CD14-positive monocyte (primary cell): Measurements from ENCODE around the gene LDAH. TPM values are rescaled to one million over a fixed set of nuclear protein-coding genes. Genes with fewer than 3 reads are reported as not detected.

Experiments
- DNase-seq, 3 donors: peaks; one replicate each; pipeline ENCODE4 v3.0.0-alpha.2; 2011 to 2022
- H2AFZ ChIP-seq: 2 replicates; pipeline ENCODE4 v1.6.0; 2012; ENCODE audit warnings: mild to moderate bottlenecking, low read depth, low read length, inconsistent platforms; ENCODE audit not compliant: insufficient read depth, poor library complexity, severe bottlenecking
- H3K27ac ChIP-seq, 2 donors: 1 replicate in 1 of 2; 2 replicates in 1 of 2; pipeline ENCODE4 v1.5.1; 2012 to 2013; ENCODE audit warnings: low read length in 2 of 2, control low read depth in 1 of 2, inconsistent platforms in 1 of 2, low read depth in 1 of 2, mild to moderate bottlenecking in 1 of 2
- H3K27me3 ChIP-seq, 2 donors: one replicate each; pipeline versions ENCODE4 v1.6.0 to v1.6.1; 2011 to 2013; ENCODE audit warnings: low read length in 2 of 2; ENCODE audit not compliant: control insufficient read depth in 2 of 2, insufficient read depth in 2 of 2
- H3K36me3 ChIP-seq, 2 donors: replicated peaks in 1 of 2; 1 replicate in 1 of 2; 2 replicates in 1 of 2; pipeline versions ENCODE4 v1.5.1 to v1.6.1; 2012 to 2013; ENCODE audit warnings: low read length in 2 of 2, control low read depth in 1 of 2, inconsistent platforms in 1 of 2, mild to moderate bottlenecking in 1 of 2; ENCODE audit not compliant: insufficient read depth in 2 of 2, control insufficient read depth in 1 of 2
- H3K4me1 ChIP-seq, 2 donors: 1 replicate in 1 of 2; 2 replicates in 1 of 2; pipeline versions ENCODE4 v1.5.1 to v1.6.1; 2012 to 2013; ENCODE audit warnings: low read length in 2 of 2, control low read depth in 1 of 2, inconsistent platforms in 1 of 2, mild to moderate bottlenecking in 1 of 2, moderate library complexity in 1 of 2; ENCODE audit not compliant: insufficient read depth in 2 of 2, control insufficient read depth in 1 of 2
- H3K4me2 ChIP-seq: replicated peaks from 2 replicates; pipeline ENCODE3; 2012; ENCODE audit warnings: low read length, moderate library complexity, mild to moderate bottlenecking; ENCODE audit not compliant: poor library complexity, severe bottlenecking; ENCODE audit errors: extremely low read depth
- H3K4me3 ChIP-seq, 3 experiments: fragments of 200-600 bp in 1 of 3; sonication (generic) in 1 of 3; replicated peaks in 1 of 3; 1 replicate in 2 of 3; 2 replicates in 1 of 3; pipeline ENCODE4 v1.5.1; 2011 to 2013; ENCODE audit warnings: low read length in 3 of 3, mild to moderate bottlenecking in 3 of 3, control low read depth in 2 of 3, low read depth in 2 of 3, inconsistent platforms in 1 of 3, moderate library complexity in 1 of 3
- H3K79me2 ChIP-seq: 2 replicates; pipeline ENCODE4 v1.6.0; 2012; ENCODE audit warnings: mild to moderate bottlenecking, control low read depth, inconsistent platforms, low read length, moderate library complexity; ENCODE audit not compliant: insufficient read depth
- H3K9ac ChIP-seq: 2 replicates; pipeline ENCODE4 v1.6.0; 2017; ENCODE audit warnings: low read length, mild to moderate bottlenecking; ENCODE audit not compliant: insufficient read depth, poor library complexity, severe bottlenecking
- H3K9me3 ChIP-seq, 2 donors: replicated peaks in 1 of 2; 1 replicate in 1 of 2; 2 replicates in 1 of 2; pipeline versions ENCODE4 v1.5.1 to v1.6.1; 2012 to 2013; ENCODE audit warnings: low read length in 2 of 2, control low read depth in 1 of 2; ENCODE audit not compliant: control insufficient read depth in 1 of 2, insufficient read depth in 1 of 2
- H4K20me1 ChIP-seq: 2 replicates; pipeline ENCODE4 v1.6.0; 2012; ENCODE audit warnings: mild to moderate bottlenecking, low read length, control low read depth, moderate library complexity; ENCODE audit not compliant: insufficient read depth
- H3K27ac Mint-ChIP-seq, 7 donors: one replicate each; pipeline ENCODE4 v1.8.0; 2020; ENCODE audit warnings: mild to moderate bottlenecking in 7 of 7, mixed read lengths in 7 of 7, moderate library complexity in 6 of 7, inconsistent platforms in 2 of 7
- H3K27me3 Mint-ChIP-seq, 3 donors: one replicate each; pipeline ENCODE4 v1.8.0; 2021 to 2022; ENCODE audit warnings: low read depth in 3 of 3, mild to moderate bottlenecking in 3 of 3, mixed read lengths in 3 of 3, moderate library complexity in 3 of 3, inconsistent platforms in 1 of 3
- H3K36me3 Mint-ChIP-seq, 2 donors: one replicate each; pipeline ENCODE4 v1.8.0; 2020; ENCODE audit warnings: mixed read lengths in 2 of 2, inconsistent platforms in 1 of 2, mild to moderate bottlenecking in 1 of 2
- H3K4me1 Mint-ChIP-seq: one replicate; pipeline ENCODE4 v1.8.0; 2020; ENCODE audit warnings: mild to moderate bottlenecking, mixed read lengths
- H3K4me3 Mint-ChIP-seq, 2 donors: one replicate each; pipeline ENCODE4 v1.8.0; 2020; ENCODE audit warnings: mild to moderate bottlenecking in 2 of 2, mixed read lengths in 2 of 2, moderate library complexity in 1 of 2
- H3K9me3 Mint-ChIP-seq, 7 donors: one replicate each; pipeline ENCODE4 v1.8.0; 2020 to 2022; ENCODE audit warnings: mixed read lengths in 7 of 7, mild to moderate bottlenecking in 6 of 7, moderate library complexity in 6 of 7, inconsistent platforms in 2 of 7
- CTCF ChIP-seq: fragments of 200-600 bp; IDR thresholded peaks from one replicate; pipeline ENCODE4 v1.8.0; 2022; ENCODE audit warnings: antibody characterized with exemption, mild to moderate bottlenecking
- WGBS: methylation state at CpG from one replicate; pipeline ENCODE4 v1.1.5; 2013; ENCODE audit warnings: missing lambda C conversion rate; ENCODE audit not compliant: insufficient coverage; 5-methylcytosine and 5-hydroxymethylcytosine counted together
- intact Hi-C, 2 donors: fragments of 100-400 bp; cut with micrococcal nuclease; formaldehyde crosslinking; loops; one replicate each; pipeline versions ENCODE4 v1.15.0 to v1.15.1; 2023
- polyA plus RNA-seq, 3 donors: library from polyadenylated mRNA; depleted of rRNA in 1 of 3; unstranded in 2 of 3; stranded (reverse) in 1 of 3; fragments of 300-500 nt in 2 of 3; fragments of >200 nt in 1 of 3; fragmentation: Illumina TruSeq in 2 of 3; gene quantifications; 1 replicate in 2 of 3; 2 replicates in 1 of 3; pipeline ENCODE4 v1.2.3, GENCODE V29; 2012 to 2021

The LDAH gene
- polyA plus RNA-seq, 3 donors: 3.7 to 5.7 (median 5.0) TPM

GRCh38 chr2:20675701-20676352 is 147.1 kb downstream of the LDAH start:
- H3K9ac ChIP-seq: no peak overlapping the region
- H2AFZ ChIP-seq: no peak overlapping the region
- peaks cover 11 to 34% of the 10 kb centered on the region in 2 donors for H3K27me3 ChIP-seq
- TF ChIP-seq CTCF: no peak
- H3K27ac ChIP-seq: no peak overlapping the region
- H3K27ac Mint-ChIP-seq: no peak overlapping the region
- DNase-seq: no peak
- H3K4me2 ChIP-seq: no peak overlapping the region
- peaks cover 10% of the 10 kb centered on the region for H3K4me1 Mint-ChIP-seq
- H4K20me1 ChIP-seq: no peaks in the 10 kb centered on the region
- peaks cover 0 to 13% (median 0%) of the 10 kb centered on the region in 7 donors for H3K9me3 Mint-ChIP-seq
- intact Hi-C loops: no loop called here
- peaks cover 41 to 46% (median 45%) of the 10 kb centered on the region in 3 donors for H3K27me3 Mint-ChIP-seq
- no peaks in the 10 kb centered on the region for H3K79me2 ChIP-seq
- H3K4me3 ChIP-seq: no peak overlapping the region
- H3K36me3 Mint-ChIP-seq: peaks cover 2 to 3% of the 10 kb centered on the region in 2 donors
- H3K4me3 Mint-ChIP-seq: no peak overlapping the region
- no peaks in the 10 kb centered on the region for H3K36me3 ChIP-seq
- WGBS: 36% methylated on average over 3 of the region's 6 CpGs
- H3K4me1 ChIP-seq: no peaks in the 10 kb centered on the region
- H3K9me3 ChIP-seq: peaks cover 0 to 2% of the 10 kb centered on the region in 2 donors

DNA sequence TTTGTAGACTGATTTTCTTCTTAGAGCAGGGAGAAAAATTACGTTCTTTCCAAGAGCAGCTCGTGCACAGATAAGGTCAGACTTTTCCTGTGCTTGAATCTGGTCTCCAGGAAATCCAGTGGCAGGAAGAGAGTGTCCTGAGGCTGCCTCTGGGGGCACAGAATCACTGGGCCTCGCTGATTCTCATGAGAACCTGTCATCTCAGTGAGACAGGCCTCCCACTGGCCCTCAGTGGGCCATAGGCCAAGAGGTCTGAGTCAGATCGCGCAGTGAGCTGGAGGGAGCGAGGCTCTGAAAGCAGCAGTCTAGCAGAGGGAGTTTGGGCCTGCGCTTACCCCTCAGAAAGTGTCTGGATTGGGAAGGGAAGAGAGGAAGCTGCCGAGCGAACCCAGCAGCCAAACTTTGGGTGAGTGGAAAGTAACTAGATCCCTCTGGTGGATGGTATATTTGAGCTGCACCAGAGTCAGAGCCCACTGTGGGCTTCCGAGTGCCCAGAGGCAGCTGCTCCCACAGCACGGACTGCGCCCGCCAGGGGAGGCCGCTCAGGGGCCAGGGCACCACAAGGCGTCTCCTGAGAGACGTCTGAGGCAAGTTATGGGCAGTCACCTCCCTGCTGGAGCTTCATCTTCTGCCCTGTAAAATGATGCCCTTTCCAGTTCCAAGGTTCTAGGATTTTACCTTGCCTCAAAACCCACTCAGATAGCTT is 147.8 kb downstream of the LDAH start:
- no peak overlapping the region for H3K4me2 ChIP-seq
- no peak for DNase-seq
- H3K9me3 ChIP-seq: peaks cover 0 to 2% of the 10 kb centered on the region in 2 donors
- no peak overlapping the region for H3K27ac ChIP-seq
- H3K9ac ChIP-seq: no peak overlapping the region
- intact Hi-C loops: no loop called here
- no peaks in the 10 kb centered on the region for H4K20me1 ChIP-seq
- Mint-ChIP-seq H3K4me3 (peak overlapping the region in 1 of 2 donors; percentile 62), H3K27me3 (peaks cover 46 to 53% (median 52%) of the 10 kb centered on the region in 3 donors), H3K36me3 (peaks cover 0 to 3% of the 10 kb centered on the region in 2 donors), H3K4me1 (peaks cover 10% of the 10 kb centered on the region), H3K9me3 (peaks cover 0 to 13% (median 2%) of the 10 kb centered on the region in 7 donors), H3K27ac (peak overlapping the region in 1 of 7 donors; percentile 19)
- no peak for TF ChIP-seq CTCF
- no peak overlapping the region for H3K4me3 ChIP-seq
- H2AFZ ChIP-seq: no peak overlapping the region
- H3K36me3 ChIP-seq: no peaks in the 10 kb centered on the region
- peaks cover 13 to 36% of the 10 kb centered on the region in 2 donors for H3K27me3 ChIP-seq
- H3K79me2 ChIP-seq: no peaks in the 10 kb centered on the region
- 38% methylated on average over 16 of the region's 16 CpGs for WGBS
- H3K4me1 ChIP-seq: no peaks in the 10 kb centered on the region
